GM12878 (cell line): ENCODE data around the gene OR2V1.

Experiments used
- CHD2 ChIP-seq: IDR thresholded peaks from 2 replicates; pipeline ENCODE4 v1.6.1; 2011; ENCODE audit warnings: low read depth, low read length, improper control_type of control experiment, borderline replicate concordance
- CTCF ChIP-seq, 3 experiments: IDR thresholded peaks in 2 of 3; conservative IDR thresholded peaks in 1 of 3; 2 replicates each; pipeline ENCODE4 v1.5.1; 2011; ENCODE audit warnings: low read depth in 3 of 3, low read length in 3 of 3, mild to moderate bottlenecking in 3 of 3, control low read depth in 2 of 3, moderate library complexity in 2 of 3, inconsistent platforms in 1 of 3, mixed read lengths in 1 of 3; ENCODE audit not compliant: control insufficient read depth in 2 of 3, insufficient read depth in 1 of 3; ENCODE audit errors: extremely low read depth in 1 of 3
- DPF2 ChIP-seq: fragments of 450-650 bp; IDR thresholded peaks from 2 replicates; pipeline ENCODE4 v1.6.1; 2017; ENCODE audit warnings: mild to moderate bottlenecking
- ETV6 ChIP-seq, 2 experiments: fragments of 450-650 bp in 1 of 2; IDR thresholded peaks in 1 of 2; conservative IDR thresholded peaks in 1 of 2; 2 replicates each; pipeline ENCODE4 v1.6.1; 2014; ENCODE audit warnings: antibody characterized with exemption in 1 of 2, borderline replicate concordance in 1 of 2, low read depth in 1 of 2, mild to moderate bottlenecking in 1 of 2, moderate library complexity in 1 of 2
- HCFC1 ChIP-seq: fragments of 150-350 bp; IDR thresholded peaks from 2 replicates; pipeline ENCODE4 v1.6.1; 2014; ENCODE audit warnings: low read length
- HSF1 ChIP-seq: fragments of 150-350 bp; IDR thresholded peaks from 2 replicates; pipeline ENCODE4 v1.6.1; 2014; ENCODE audit warnings: mild to moderate bottlenecking, low read depth, low read length
- POLR2A ChIP-seq: IDR thresholded peaks from 2 replicates; pipeline ENCODE4 v1.6.1; 2011; ENCODE audit warnings: low read depth, mild to moderate bottlenecking, low read length
- POLR2AphosphoS5 ChIP-seq: IDR thresholded peaks from 2 replicates; pipeline ENCODE4 v1.6.1; 2011; ENCODE audit warnings: mild to moderate bottlenecking, low read length, inconsistent platforms
- TCF7 ChIP-seq: IDR thresholded peaks from 2 replicates; pipeline ENCODE4 v1.6.1; 2014; ENCODE audit warnings: antibody characterized with exemption, borderline replicate concordance
- TF ChIP-seq, protein P1 (sequence below): IDR thresholded peaks from 2 replicates; pipeline ENCODE4 v1.6.1; 2012; ENCODE audit warnings: low read length, inconsistent platforms

DNA sequence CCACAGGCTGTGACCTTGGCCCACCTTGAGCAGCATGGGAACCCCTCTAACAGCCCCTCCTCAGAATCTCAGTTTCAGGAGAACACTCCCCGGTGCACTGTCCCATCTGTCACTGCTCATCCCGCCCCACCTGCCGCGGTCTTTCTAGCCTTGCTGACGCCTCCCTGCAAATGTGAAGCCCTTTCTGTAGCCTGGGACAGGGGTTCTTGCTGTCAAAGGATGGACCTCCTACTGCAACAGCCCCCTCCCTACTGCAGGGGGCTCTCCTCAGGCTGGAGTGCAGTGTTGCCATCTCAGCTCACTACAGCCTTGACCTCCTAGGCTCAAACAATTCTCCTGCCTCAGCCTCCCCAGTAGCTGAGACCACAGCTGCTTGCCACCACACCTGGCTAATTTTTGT is 20.0 kb downstream of the OR2V1 start:
- TF ChIP-seq ETV6 (conservative IDR thresholded peaks at IDR 0.05 in 1 of 2, IDR thresholded peaks at IDR 0.05 in 1 of 2; ENCODE audit: borderline replicate concordance in 1 of 2, low read depth in 1 of 2) (no peak), CTCF (IDR thresholded peaks at IDR 0.05 in 2 of 3, conservative IDR thresholded peaks at IDR 0.05 in 1 of 3; ENCODE audit: control insufficient read depth in 2 of 3, extremely low read depth in 1 of 3, insufficient read depth in 1 of 3, low read depth in 3 of 3, low read length in 3 of 3) (no peak), POLR2AphosphoS5 (no peak), TCF7 (no peak), HCFC1 (no peak), DPF2 (no peak), CHD2 (no peak), HSF1 (no peak), POLR2A (no peak)
- TF ChIP-seq, protein P1, sequence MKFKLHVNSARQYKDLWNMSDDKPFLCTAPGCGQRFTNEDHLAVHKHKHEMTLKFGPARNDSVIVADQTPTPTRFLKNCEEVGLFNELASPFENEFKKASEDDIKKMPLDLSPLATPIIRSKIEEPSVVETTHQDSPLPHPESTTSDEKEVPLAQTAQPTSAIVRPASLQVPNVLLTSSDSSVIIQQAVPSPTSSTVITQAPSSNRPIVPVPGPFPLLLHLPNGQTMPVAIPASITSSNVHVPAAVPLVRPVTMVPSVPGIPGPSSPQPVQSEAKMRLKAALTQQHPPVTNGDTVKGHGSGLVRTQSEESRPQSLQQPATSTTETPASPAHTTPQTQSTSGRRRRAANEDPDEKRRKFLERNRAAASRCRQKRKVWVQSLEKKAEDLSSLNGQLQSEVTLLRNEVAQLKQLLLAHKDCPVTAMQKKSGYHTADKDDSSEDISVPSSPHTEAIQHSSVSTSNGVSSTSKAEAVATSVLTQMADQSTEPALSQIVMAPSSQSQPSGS: no peak
